H9 (cell line): ENCODE data around the gene PAM. TPM values are rescaled to one million over a fixed set of nuclear protein-coding genes. Genes with fewer than 3 reads are reported as not detected.
A peak's percentile ranks its signal among the peaks of the same experiment; 100 is the strongest.

ENCODE experiments used
- DNase-seq: peaks from one replicate; pipeline ENCODE4 v3.0.0-alpha.2; 2017
- H2AFZ ChIP-seq: one replicate; pipeline ENCODE4 v1.6.1; 2013; ENCODE audit warnings: mild to moderate bottlenecking, low read length, control low read depth, moderate library complexity
- H2AK5ac ChIP-seq: 2 replicates; pipeline ENCODE4 v1.6.1; 2013; ENCODE audit warnings: low read length, control low read depth, mixed read lengths; ENCODE audit not compliant: insufficient read length
- H2BK120ac ChIP-seq: one replicate; pipeline ENCODE4 v1.6.1; 2013; ENCODE audit warnings: low read depth, mild to moderate bottlenecking, low read length, control low read depth, inconsistent platforms; ENCODE audit not compliant: poor library complexity, severe bottlenecking
- H2BK12ac ChIP-seq: 2 replicates; pipeline ENCODE4 v1.6.1; 2013; ENCODE audit warnings: low read length, control low read depth, mixed read lengths, low read depth; ENCODE audit not compliant: insufficient read length
- H2BK15ac ChIP-seq: 2 replicates; pipeline ENCODE4 v1.6.1; 2013; ENCODE audit warnings: low read depth, low read length, control low read depth
- H2BK20ac ChIP-seq: one replicate; pipeline ENCODE4 v1.6.1; 2013; ENCODE audit warnings: low read depth, mild to moderate bottlenecking, low read length, control low read depth, inconsistent platforms; ENCODE audit not compliant: poor library complexity, severe bottlenecking
- H2BK5ac ChIP-seq: 2 replicates; pipeline ENCODE4 v1.6.1; 2013; ENCODE audit warnings: low read length, control low read depth, mixed read lengths; ENCODE audit not compliant: insufficient read length
- H3K14ac ChIP-seq: 2 replicates; pipeline ENCODE4 v1.6.1; 2013; ENCODE audit warnings: low read length, control low read depth; ENCODE audit not compliant: insufficient read depth
- H3K18ac ChIP-seq: 2 replicates; pipeline ENCODE4 v1.6.1; 2013; ENCODE audit warnings: low read depth, mild to moderate bottlenecking, mixed read lengths, low read length, control low read depth; ENCODE audit not compliant: insufficient read length
- H3K23ac ChIP-seq: 2 replicates; pipeline ENCODE4 v1.6.1; 2013; ENCODE audit warnings: low read length, control low read depth, mixed read lengths, low read depth; ENCODE audit not compliant: insufficient read length
- H3K23me2 ChIP-seq: 2 replicates; pipeline ENCODE4 v1.6.1; 2013; ENCODE audit warnings: low read depth, mild to moderate bottlenecking, mixed read lengths, low read length, control low read depth; ENCODE audit not compliant: insufficient read length, poor library complexity, severe bottlenecking
- H3K27ac ChIP-seq: 2 replicates; pipeline ENCODE4 v1.5.1; 2013; ENCODE audit warnings: low read length, control low read depth, mixed read lengths, low read depth; ENCODE audit not compliant: insufficient read length
- H3K27me3 ChIP-seq: 2 replicates; pipeline ENCODE4 v1.6.1; 2013; ENCODE audit warnings: low read length, control low read depth, inconsistent platforms; ENCODE audit not compliant: insufficient read depth
- H3K4ac ChIP-seq: 2 replicates; pipeline ENCODE4 v1.6.1; 2013; ENCODE audit warnings: low read depth, mild to moderate bottlenecking, control low read depth, inconsistent platforms, low read length, moderate library complexity
- H3K4me1 ChIP-seq: 2 replicates; pipeline ENCODE4 v1.6.1; 2013; ENCODE audit warnings: low read length, control low read depth, inconsistent platforms; ENCODE audit not compliant: insufficient read depth
- H3K4me2 ChIP-seq: 2 replicates; pipeline ENCODE4 v1.6.1; 2013; ENCODE audit warnings: low read length, control low read depth, mixed read lengths; ENCODE audit not compliant: insufficient read length, insufficient read depth
- H3K56ac ChIP-seq: 2 replicates; pipeline ENCODE4 v1.6.1; 2013; ENCODE audit warnings: low read depth, mild to moderate bottlenecking, mixed read lengths, low read length, control low read depth; ENCODE audit not compliant: insufficient read length
- H3K79me1 ChIP-seq: 2 replicates; pipeline ENCODE4 v1.6.1; 2013; ENCODE audit warnings: low read depth, mild to moderate bottlenecking, moderate library complexity, low read length, control low read depth, inconsistent platforms; ENCODE audit not compliant: insufficient read depth, poor library complexity, severe bottlenecking
- H3K79me2 ChIP-seq: 2 replicates; pipeline ENCODE4 v1.6.1; 2013; ENCODE audit warnings: low read length, control low read depth, inconsistent platforms; ENCODE audit not compliant: insufficient read depth
- H3K9ac ChIP-seq: 2 replicates; pipeline ENCODE4 v1.6.1; 2013; ENCODE audit warnings: low read length, control low read depth, mixed read lengths; ENCODE audit not compliant: insufficient read length; ENCODE audit errors: extremely low read depth
- H3K9me3 ChIP-seq: one replicate; pipeline ENCODE4 v1.6.1; 2013; ENCODE audit warnings: low read depth, low read length, inconsistent platforms; ENCODE audit not compliant: control insufficient read depth
- H3T11ph ChIP-seq: one replicate; pipeline ENCODE4 v1.6.1; 2013; ENCODE audit warnings: mild to moderate bottlenecking, low read length, control low read depth, inconsistent platforms
- H4K20me1 ChIP-seq: one replicate; pipeline ENCODE4 v1.6.1; 2013; ENCODE audit not compliant: control insufficient read depth, insufficient read length, insufficient read depth
- H4K5ac ChIP-seq: 2 replicates; pipeline ENCODE4 v1.6.1; 2013; ENCODE audit warnings: low read depth, mild to moderate bottlenecking, mixed read lengths, low read length, control low read depth; ENCODE audit not compliant: insufficient read length
- H4K8ac ChIP-seq: replicated peaks from 2 replicates; pipeline ENCODE4 v1.6.1; 2013; ENCODE audit warnings: low read length, control low read depth, mixed read lengths, low read depth; ENCODE audit not compliant: insufficient read length
- H4K91ac ChIP-seq: 2 replicates; pipeline ENCODE4 v1.6.1; 2013; ENCODE audit warnings: low read depth, mild to moderate bottlenecking, moderate library complexity, mixed read lengths, low read length, control low read depth; ENCODE audit not compliant: insufficient read length
- H3K27ac Mint-ChIP-seq, 3 experiments: 2 replicates in 2 of 3; 3 replicates in 1 of 3; pipeline ENCODE4 v1.8.0; 2020 to 2021; ENCODE audit warnings: mixed read lengths in 3 of 3, mild to moderate bottlenecking in 1 of 3, moderate library complexity in 1 of 3
- H3K27me3 Mint-ChIP-seq: 2 replicates; pipeline ENCODE4 v1.8.0; 2021; ENCODE audit warnings: low read depth, mild to moderate bottlenecking, moderate library complexity, mixed read lengths
- H3K36me3 Mint-ChIP-seq, 3 experiments: 2 replicates in 2 of 3; 3 replicates in 1 of 3; pipeline ENCODE4 v1.8.0; 2020 to 2021; ENCODE audit warnings: low read depth in 3 of 3, mixed read lengths in 3 of 3; ENCODE audit not compliant: insufficient read depth in 1 of 3
- H3K4me1 Mint-ChIP-seq, 2 experiments: 2 replicates each; pipeline ENCODE4 v1.8.0; 2020; ENCODE audit warnings: mixed read lengths in 2 of 2
- H3K4me3 Mint-ChIP-seq, 2 experiments: 2 replicates in 1 of 2; 3 replicates in 1 of 2; pipeline ENCODE4 v1.8.0; 2020 to 2021; ENCODE audit warnings: mild to moderate bottlenecking in 2 of 2, mixed read lengths in 2 of 2, moderate library complexity in 1 of 2
- H3K9me3 Mint-ChIP-seq, 2 experiments: 2 replicates in 1 of 2; 3 replicates in 1 of 2; pipeline ENCODE4 v1.8.0; 2020; ENCODE audit warnings: mild to moderate bottlenecking in 2 of 2, mixed read lengths in 2 of 2, moderate library complexity in 1 of 2
- CTCF ChIP-seq: fragments of 200-600 bp; sonication (generic); conservative IDR thresholded peaks from 3 replicates; pipeline ENCODE4 v1.8.0; 2021; ENCODE audit warnings: antibody characterized with exemption, mild to moderate bottlenecking
- WGBS: extraction: QIAGEN DNeasy Blood & Tissue Kit; methylation state at CpG from one replicate; pipeline ENCODE4 v1.1.7; 2013; ENCODE audit warnings: missing lambda C conversion rate, low lambda C conversion rate, mixed read lengths; ENCODE audit not compliant: insufficient read length; ENCODE audit errors: extremely low coverage; 5-methylcytosine and 5-hydroxymethylcytosine counted together
- total RNA-seq: library from RNA; stranded (reverse); gene quantifications from 2 replicates; pipeline ENCODE4 v1.2.1, GENCODE V29; 2021

The PAM gene
- total RNA-seq, 1 experiment from 2014 or later: 31.5 TPM

- H3K36me3 Mint-ChIP-seq: peaks cover 0 to 3% (median 0%) of the 10 kb centered on the region in 3 experiments; a peak in 3 of 7 replicates
- no peak overlapping the region for H2BK15ac ChIP-seq
- no peak overlapping the region for H2BK20ac ChIP-seq
- no peaks in the 10 kb centered on the region for H3K79me1 ChIP-seq
- H2BK5ac ChIP-seq: no peak overlapping the region
- H4K91ac ChIP-seq: no peak overlapping the region
- no peaks in the 10 kb centered on the region for H3K9me3 Mint-ChIP-seq
- H3K27ac ChIP-seq: no peak overlapping the region
- no peak overlapping the region for H3K4ac ChIP-seq
- no peak overlapping the region for H3K56ac ChIP-seq
- no peak for DNase-seq
- no peak overlapping the region for H2BK12ac ChIP-seq
- no peak overlapping the region for H3K4me3 Mint-ChIP-seq
- H3K4me2 ChIP-seq: no peak overlapping the region
- no peak overlapping the region for H4K5ac ChIP-seq
- no peaks in the 10 kb centered on the region for H3K27me3 Mint-ChIP-seq
- H3K23me2 ChIP-seq: no peaks in the 10 kb centered on the region
- no CpG with 5 or more reads among the region's 2 CpGs for WGBS
- no peak overlapping the region for H3K9ac ChIP-seq
- no peak overlapping the region for H2BK120ac ChIP-seq
- no peak overlapping the region for H2AK5ac ChIP-seq
- no peak overlapping the region for H3K18ac ChIP-seq
- H3K14ac ChIP-seq: no peak overlapping the region
- H4K8ac ChIP-seq: no peak overlapping the region
- H3K9me3 ChIP-seq: no peaks in the 10 kb centered on the region
- H4K20me1 ChIP-seq: no peaks in the 10 kb centered on the region
- H3K79me2 ChIP-seq: no peaks in the 10 kb centered on the region
- H3K27me3 ChIP-seq: no peaks in the 10 kb centered on the region
- TF ChIP-seq CTCF: no peak
- peak overlapping the region in 1 of 3 experiments; percentile 15; a peak in 2 of 7 replicates for H3K27ac Mint-ChIP-seq
- no peak overlapping the region for H3K23ac ChIP-seq
- no peak overlapping the region for H3T11ph ChIP-seq
- peaks cover 54 to 79% of the 10 kb centered on the region in 2 experiments for H3K4me1 Mint-ChIP-seq
- H2AFZ ChIP-seq: no peak overlapping the region
- peaks cover 1% of the 10 kb centered on the region; the same call in 1 of the 2 replicates for H3K4me1 ChIP-seq
Observed at GRCh38 chr5:102800427-102800826, 45.3 kb downstream of the PAM start.
